Measurements from ENCODE around the gene TBX5.

The TBX5 gene

GRCh38 chr12:114396153-114396868 is 9.6 kb downstream of the TBX5 start:
- no peaks in the 10 kb centered on the region for H3F3A ChIP-seq (ENCODE audit: control insufficient read depth, insufficient read depth)
- TF ChIP-seq CTCF (IDR thresholded peaks at IDR 0.05; ENCODE audit: low read depth, low read length, poor library complexity, severe bottlenecking) = no peak
- TF ChIP-seq EZH2phosphoT487 (IDR thresholded peaks at IDR 0.05; ENCODE audit: borderline replicate concordance, low read length) = no peak
- no peaks in the 10 kb centered on the region for H3K9me3 ChIP-seq (ENCODE audit: control insufficient read depth, insufficient read depth, low read length)
- H3K9me2 ChIP-seq (replicated peaks; ENCODE audit: control insufficient read depth, low read length) = no peaks in the 10 kb centered on the region
- H3K4me3 ChIP-seq (ENCODE audit: low read length) = no peak overlapping the region
- peaks cover 28% of the 10 kb centered on the region for H3K27me3 ChIP-seq (ENCODE audit: control insufficient read depth, low read length)
- no peak overlapping the region for H3K27ac ChIP-seq (ENCODE audit: low read depth, low read length)
- H3K4me2 ChIP-seq (ENCODE audit: low read length) = no peak overlapping the region
- no peaks in the 10 kb centered on the region for H3K36me3 ChIP-seq (ENCODE audit: control insufficient read depth, low read length)
- no peaks in the 10 kb centered on the region for H3K4me1 ChIP-seq (ENCODE audit: control insufficient read depth, low read length)
- H4K20me1 ChIP-seq (ENCODE audit: control insufficient read depth, insufficient read depth, low read depth, low read length) = no peaks in the 10 kb centered on the region
- H3K79me2 ChIP-seq (ENCODE audit: control insufficient read depth, low read length) = no peaks in the 10 kb centered on the region

GRCh38 chr12:114395755-114396152 is 10.2 kb downstream of the TBX5 start:
- Histone ChIP-seq H3K4me3 (ENCODE audit: low read length) (no peak overlapping the region), H3K27me3 (ENCODE audit: control insufficient read depth, low read length) (peaks cover 28% of the 10 kb centered on the region), H3K79me2 (ENCODE audit: control insufficient read depth, low read length) (no peaks in the 10 kb centered on the region), H3K36me3 (ENCODE audit: control insufficient read depth, low read length) (no peaks in the 10 kb centered on the region), H3K27ac (ENCODE audit: low read depth, low read length) (no peak overlapping the region), H3F3A (ENCODE audit: control insufficient read depth, insufficient read depth) (no peaks in the 10 kb centered on the region), H3K9me3 (ENCODE audit: control insufficient read depth, insufficient read depth, low read length) (no peaks in the 10 kb centered on the region), H3K4me1 (ENCODE audit: control insufficient read depth, low read length) (no peaks in the 10 kb centered on the region), H3K9me2 (replicated peaks; ENCODE audit: control insufficient read depth, low read length) (no peaks in the 10 kb centered on the region), H3K4me2 (ENCODE audit: low read length) (no peak overlapping the region), H4K20me1 (ENCODE audit: control insufficient read depth, insufficient read depth, low read depth, low read length) (no peaks in the 10 kb centered on the region)
- TF ChIP-seq EZH2phosphoT487 (IDR thresholded peaks at IDR 0.05; ENCODE audit: borderline replicate concordance, low read length) (no peak), CTCF (IDR thresholded peaks at IDR 0.05; ENCODE audit: low read depth, low read length, poor library complexity, severe bottlenecking) (no peak)

DNA sequence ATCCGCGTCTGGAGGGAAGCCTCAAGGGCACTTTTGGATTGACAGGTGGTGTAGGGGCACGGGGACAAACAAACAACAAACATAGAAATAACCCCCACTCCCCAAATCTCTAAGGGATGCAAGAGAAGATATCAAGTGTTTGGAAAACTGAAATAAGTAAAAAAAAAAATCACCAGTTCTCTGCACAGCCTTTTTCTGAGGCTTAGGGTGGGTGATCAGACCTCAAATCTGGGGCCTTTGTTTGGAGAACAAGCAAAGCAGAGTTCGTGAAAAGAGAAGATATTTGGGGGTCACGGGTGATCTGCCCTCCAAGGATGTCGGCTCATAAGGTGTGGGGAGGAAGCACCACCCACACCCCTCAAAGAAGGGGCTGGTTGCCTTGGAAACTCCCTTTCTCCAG is 10.7 kb downstream of the TBX5 start:
- Histone ChIP-seq H3K79me2 (ENCODE audit: control insufficient read depth, low read length) (no peaks in the 10 kb centered on the region), H3F3A (ENCODE audit: control insufficient read depth, insufficient read depth) (no peaks in the 10 kb centered on the region), H3K4me3 (ENCODE audit: low read length) (no peak overlapping the region), H3K9me3 (ENCODE audit: control insufficient read depth, insufficient read depth, low read length) (no peaks in the 10 kb centered on the region), H4K20me1 (ENCODE audit: control insufficient read depth, insufficient read depth, low read depth, low read length) (no peaks in the 10 kb centered on the region), H3K4me1 (ENCODE audit: control insufficient read depth, low read length) (no peaks in the 10 kb centered on the region), H3K27me3 (ENCODE audit: control insufficient read depth, low read length) (peaks cover 28% of the 10 kb centered on the region), H3K9me2 (replicated peaks; ENCODE audit: control insufficient read depth, low read length) (no peaks in the 10 kb centered on the region), H3K36me3 (ENCODE audit: control insufficient read depth, low read length) (no peaks in the 10 kb centered on the region), H3K27ac (ENCODE audit: low read depth, low read length) (no peak overlapping the region), H3K4me2 (ENCODE audit: low read length) (no peak overlapping the region)
- TF ChIP-seq EZH2phosphoT487 (IDR thresholded peaks at IDR 0.05; ENCODE audit: borderline replicate concordance, low read length) = no peak
- no peak for TF ChIP-seq CTCF (IDR thresholded peaks at IDR 0.05; ENCODE audit: low read depth, low read length, poor library complexity, severe bottlenecking)

Data from DOHH2 (cell line).